ENCODE results near the gene ITPR2.

Gene ITPR2

GRCh38 chr12:26557326-26557725 is 275.7 kb downstream of the ITPR2 start:
- no peak for TF ChIP-seq REST (IDR thresholded peaks at IDR 0.05; ENCODE audit: insufficient read depth in 1 of 2, low read depth in 2 of 2, low read length in 2 of 2)
- TF ChIP-seq FOXP2 (optimal IDR thresholded peaks at IDR 0.05; ENCODE audit: borderline replicate concordance, extremely low read depth, extremely low read length, insufficient read depth): no peak
- no peak for TF ChIP-seq SIN3A (IDR thresholded peaks at IDR 0.05; ENCODE audit: borderline replicate concordance, insufficient read depth, low read length)
- no peak for TF ChIP-seq POLR2AphosphoS5 (IDR thresholded peaks at IDR 0.05; ENCODE audit: low read depth, low read length)
- no peak for TF ChIP-seq TAF1 (IDR thresholded peaks at IDR 0.05; ENCODE audit: borderline replicate concordance, insufficient read depth, low read length)

DNA sequence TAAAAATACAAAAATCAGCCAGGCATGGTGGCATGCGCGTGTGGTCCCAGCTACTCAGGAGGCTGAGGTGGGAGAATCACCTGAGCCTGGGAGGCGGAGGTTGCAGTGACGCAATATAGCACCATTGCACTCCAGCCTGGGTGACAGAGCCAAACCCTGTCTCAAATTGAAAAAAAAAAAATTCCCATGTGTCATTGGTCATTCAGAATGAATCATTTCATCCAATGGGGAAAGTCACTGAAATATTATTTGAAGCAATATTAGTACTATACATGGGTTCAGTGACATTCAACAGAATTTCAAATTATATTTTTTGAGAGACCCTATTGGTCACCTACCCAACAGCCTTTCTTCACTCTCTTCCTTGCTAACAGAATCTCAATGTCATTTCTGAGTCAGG is 276.1 kb downstream of the ITPR2 start:
- TF ChIP-seq TAF1 (IDR thresholded peaks at IDR 0.05; ENCODE audit: borderline replicate concordance, insufficient read depth, low read length): no peak

- TF ChIP-seq REST (IDR thresholded peaks at IDR 0.05; ENCODE audit: insufficient read depth in 1 of 2, low read depth in 2 of 2, low read length in 2 of 2): no peak
- no peak for TF ChIP-seq FOXP2 (optimal IDR thresholded peaks at IDR 0.05; ENCODE audit: borderline replicate concordance, extremely low read depth, extremely low read length, insufficient read depth)
- no peak for TF ChIP-seq TAF1 (IDR thresholded peaks at IDR 0.05; ENCODE audit: borderline replicate concordance, insufficient read depth, low read length)
Observed at GRCh38 chr12:26555139-26555538, 277.9 kb downstream of the ITPR2 start.

DNA sequence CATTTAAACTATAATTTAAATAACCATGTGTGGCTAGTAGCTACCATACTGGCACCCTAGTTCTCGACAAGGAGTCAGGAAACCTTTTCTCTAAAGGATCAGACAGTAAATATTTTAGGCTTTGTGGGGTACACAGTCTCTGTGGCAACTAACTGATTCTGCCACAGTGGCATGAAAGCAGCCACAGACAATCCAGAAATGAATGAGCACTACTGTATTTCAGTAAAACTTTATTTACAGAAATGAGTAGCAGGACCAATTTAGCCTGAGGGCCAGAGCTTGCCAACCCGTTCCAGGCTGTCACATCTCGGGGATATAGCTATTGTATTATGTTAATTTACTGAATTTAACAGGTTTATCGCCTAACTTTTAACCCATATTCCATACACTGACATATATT is 278.7 kb downstream of the ITPR2 start:
- TF ChIP-seq SIN3A (IDR thresholded peaks at IDR 0.05; ENCODE audit: borderline replicate concordance, insufficient read depth, low read length): no peak
- no peak for TF ChIP-seq REST (IDR thresholded peaks at IDR 0.05; ENCODE audit: insufficient read depth in 1 of 2, low read depth in 2 of 2, low read length in 2 of 2)

GRCh38 chr12:26551385-26551784 is 281.6 kb downstream of the ITPR2 start:
- no peak for TF ChIP-seq POLR2AphosphoS5 (IDR thresholded peaks at IDR 0.05; ENCODE audit: low read depth, low read length)
- TF ChIP-seq FOXP2 (optimal IDR thresholded peaks at IDR 0.05; ENCODE audit: borderline replicate concordance, extremely low read depth, extremely low read length, insufficient read depth): no peak
- TF ChIP-seq SIN3A (IDR thresholded peaks at IDR 0.05; ENCODE audit: borderline replicate concordance, insufficient read depth, low read length): no peak
- TF ChIP-seq TAF1 (IDR thresholded peaks at IDR 0.05; ENCODE audit: borderline replicate concordance, insufficient read depth, low read length): no peak
- TF ChIP-seq REST (IDR thresholded peaks at IDR 0.05; ENCODE audit: insufficient read depth in 1 of 2, low read depth in 2 of 2, low read length in 2 of 2): no peak

DNA sequence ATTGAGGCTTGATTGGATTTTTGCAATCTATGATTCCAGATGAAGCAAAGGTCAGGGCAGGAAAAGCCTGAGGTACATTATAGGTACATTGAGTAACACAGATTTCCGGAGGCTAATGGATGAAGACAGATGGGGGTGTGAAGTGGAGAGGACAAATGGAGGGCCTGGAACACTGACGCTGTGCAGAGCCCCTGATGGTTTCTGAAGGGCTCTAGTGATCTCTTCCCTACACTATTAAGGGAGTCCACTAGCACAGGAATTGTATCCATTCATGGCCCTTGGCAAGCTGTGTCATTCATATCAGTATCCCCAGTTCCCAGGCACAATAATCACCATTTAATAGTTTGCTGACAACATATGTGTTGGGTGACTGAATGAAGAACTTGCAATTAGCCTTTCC is 284.8 kb downstream of the ITPR2 start:
- TF ChIP-seq TAF1 (IDR thresholded peaks at IDR 0.05; ENCODE audit: borderline replicate concordance, insufficient read depth, low read length) (no peak), POLR2AphosphoS5 (IDR thresholded peaks at IDR 0.05; ENCODE audit: low read depth, low read length) (no peak), FOXP2 (optimal IDR thresholded peaks at IDR 0.05; ENCODE audit: borderline replicate concordance, extremely low read depth, extremely low read length, insufficient read depth) (no peak), SIN3A (IDR thresholded peaks at IDR 0.05; ENCODE audit: borderline replicate concordance, insufficient read depth, low read length) (no peak), REST (IDR thresholded peaks at IDR 0.05; ENCODE audit: insufficient read depth in 1 of 2, low read depth in 2 of 2, low read length in 2 of 2) (no peak)

Data from PFSK-1 (cell line).